Suprapubic skin (tissue), 3 donors: ENCODE data around the gene ABCC1.

Experiments used
- POLR2A ChIP-seq, 2 donors: fragments of 450-650 bp; IDR thresholded peaks; one replicate each; pipeline ENCODE4 v1.6.1; 2017; ENCODE audit warnings: antibody characterized with exemption in 2 of 2, mild to moderate bottlenecking in 2 of 2, moderate library complexity in 2 of 2
- TF ChIP-seq, protein P1 (sequence below), 2 donors: fragments of 200-600 bp in 1 of 2; fragments of 450-650 bp in 1 of 2; sonication (generic) in 1 of 2; IDR thresholded peaks; one replicate each; pipeline ENCODE4 v1.5.1; 2016 to 2019; ENCODE audit warnings: antibody characterized with exemption in 2 of 2, mild to moderate bottlenecking in 1 of 2, moderate library complexity in 1 of 2

DNA sequence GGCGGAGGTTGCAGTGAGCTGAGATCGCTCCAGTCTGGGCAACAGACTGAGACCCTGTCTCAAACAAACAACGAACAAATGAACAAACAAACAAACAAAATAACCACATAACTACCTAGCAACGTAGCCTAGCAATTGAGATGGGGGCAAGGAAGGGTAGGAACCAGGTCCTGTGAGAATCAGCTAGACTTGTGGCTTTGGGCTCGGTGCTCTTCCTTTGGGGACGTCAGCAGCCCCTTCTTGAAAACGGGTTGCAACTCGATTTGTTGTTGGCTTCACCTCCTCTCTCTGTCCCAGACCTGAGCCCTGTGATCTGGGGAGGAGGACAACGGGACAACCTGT, 72.2 kb downstream of the ABCC1 start:
- TF ChIP-seq, protein P1, sequence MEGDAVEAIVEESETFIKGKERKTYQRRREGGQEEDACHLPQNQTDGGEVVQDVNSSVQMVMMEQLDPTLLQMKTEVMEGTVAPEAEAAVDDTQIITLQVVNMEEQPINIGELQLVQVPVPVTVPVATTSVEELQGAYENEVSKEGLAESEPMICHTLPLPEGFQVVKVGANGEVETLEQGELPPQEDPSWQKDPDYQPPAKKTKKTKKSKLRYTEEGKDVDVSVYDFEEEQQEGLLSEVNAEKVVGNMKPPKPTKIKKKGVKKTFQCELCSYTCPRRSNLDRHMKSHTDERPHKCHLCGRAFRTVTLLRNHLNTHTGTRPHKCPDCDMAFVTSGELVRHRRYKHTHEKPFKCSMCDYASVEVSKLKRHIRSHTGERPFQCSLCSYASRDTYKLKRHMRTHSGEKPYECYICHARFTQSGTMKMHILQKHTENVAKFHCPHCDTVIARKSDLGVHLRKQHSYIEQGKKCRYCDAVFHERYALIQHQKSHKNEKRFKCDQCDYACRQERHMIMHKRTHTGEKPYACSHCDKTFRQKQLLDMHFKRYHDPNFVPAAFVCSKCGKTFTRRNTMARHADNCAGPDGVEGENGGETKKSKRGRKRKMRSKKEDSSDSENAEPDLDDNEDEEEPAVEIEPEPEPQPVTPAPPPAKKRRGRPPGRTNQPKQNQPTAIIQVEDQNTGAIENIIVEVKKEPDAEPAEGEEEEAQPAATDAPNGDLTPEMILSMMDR (IDR thresholded peaks at IDR 0.05): no peak
- no peak for TF ChIP-seq POLR2A (IDR thresholded peaks at IDR 0.05)
